ENCODE measurements around the gene PLA2G2E. TPM values are rescaled to one million over a fixed set of nuclear protein-coding genes. Genes with fewer than 3 reads are reported as not detected.

Gene PLA2G2E, protein sequence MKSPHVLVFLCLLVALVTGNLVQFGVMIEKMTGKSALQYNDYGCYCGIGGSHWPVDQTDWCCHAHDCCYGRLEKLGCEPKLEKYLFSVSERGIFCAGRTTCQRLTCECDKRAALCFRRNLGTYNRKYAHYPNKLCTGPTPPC
- total RNA-seq (not detected), polyA plus RNA-seq (not detected)

GRCh38 chr1:19923137-19923952 lies at the start of gene PLA2G2E:
TSS of gene PLA2G2E (minus strand) at chr1:19923617. CDS start at chr1:19923559, 58 bp downstream.
- Histone ChIP-seq H3K4me3 (ENCODE audit: low read length) (no peak within 1 kb of the TSS), H3K27me3 (ENCODE audit: insufficient read depth, low read length, poor library complexity, severe bottlenecking) (no peaks in the 10 kb centered on the region), H3K4me1 (ENCODE audit: insufficient read depth, low read length) (no peaks in the 10 kb centered on the region), H3K9me3 (ENCODE audit: low read length) (no peaks in the 10 kb centered on the region), H3K36me3 (ENCODE audit: insufficient read depth, low read length) (no peaks in the 10 kb centered on the region), H3K27ac (ENCODE audit: low read depth, low read length) (no peak within 1 kb of the TSS)
- ChIA-PET POLR2A (no interaction called here), CTCF (interaction anchor here (6.1 kb wide), 1 partner anchor 229 kb away, joined by 31 read pairs; no protein-coding TSS in a partner anchor)
- Mint-ChIP-seq H3K4me1 (no peaks in the 10 kb centered on the region), H3K9me3 (no peaks in the 10 kb centered on the region), H3K27ac (no peak within 1 kb of the TSS), H3K27me3 (peaks cover 6 to 11% of the 10 kb centered on the region in 2 donors), H3K4me3 (peak within 1 kb of the TSS in 1 of 7 donors; percentile 48), H3K36me3 (no peaks in the 10 kb centered on the region)
- no peak for DNase-seq

DNA sequence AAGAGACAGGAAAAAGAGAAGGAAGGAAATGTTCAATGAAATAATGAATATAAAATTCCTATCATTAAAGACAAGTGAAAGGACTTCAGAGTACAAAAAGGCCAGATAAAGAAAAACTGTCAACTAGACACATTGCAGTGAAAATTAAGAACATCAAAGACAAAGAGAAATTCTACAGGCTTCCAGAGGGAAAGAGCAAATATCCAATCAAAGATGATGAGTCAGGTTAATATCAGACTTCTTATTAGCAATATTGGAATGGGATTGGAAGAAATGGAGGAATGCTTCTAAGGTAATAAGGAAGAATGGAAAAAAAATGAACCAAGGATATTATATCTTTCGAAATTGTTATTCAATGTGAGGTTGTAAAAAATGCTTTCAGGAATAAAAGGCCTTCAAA lies 48.2 kb upstream of the PLA2G2E start:
- no peaks in the 10 kb centered on the region for H3K36me3 Mint-ChIP-seq
- Histone ChIP-seq H3K36me3 (ENCODE audit: insufficient read depth, low read length) (no peaks in the 10 kb centered on the region), H3K9me3 (ENCODE audit: low read length) (no peaks in the 10 kb centered on the region), H3K4me3 (ENCODE audit: low read length) (no peak overlapping the region), H3K27me3 (ENCODE audit: insufficient read depth, low read length, poor library complexity, severe bottlenecking) (no peaks in the 10 kb centered on the region), H3K27ac (ENCODE audit: low read depth, low read length) (no peak overlapping the region), H3K4me1 (ENCODE audit: insufficient read depth, low read length) (no peaks in the 10 kb centered on the region)
- H3K27ac Mint-ChIP-seq = no peak overlapping the region
- CTCF ChIA-PET = no interaction called here
- H3K9me3 Mint-ChIP-seq = no peaks in the 10 kb centered on the region
- no peak overlapping the region for H3K4me3 Mint-ChIP-seq
- POLR2A ChIA-PET = no interaction called here
- peaks cover 18 to 53% of the 10 kb centered on the region in 2 donors for H3K27me3 Mint-ChIP-seq
- no peaks in the 10 kb centered on the region for H3K4me1 Mint-ChIP-seq
- no peak for DNase-seq

DNA sequence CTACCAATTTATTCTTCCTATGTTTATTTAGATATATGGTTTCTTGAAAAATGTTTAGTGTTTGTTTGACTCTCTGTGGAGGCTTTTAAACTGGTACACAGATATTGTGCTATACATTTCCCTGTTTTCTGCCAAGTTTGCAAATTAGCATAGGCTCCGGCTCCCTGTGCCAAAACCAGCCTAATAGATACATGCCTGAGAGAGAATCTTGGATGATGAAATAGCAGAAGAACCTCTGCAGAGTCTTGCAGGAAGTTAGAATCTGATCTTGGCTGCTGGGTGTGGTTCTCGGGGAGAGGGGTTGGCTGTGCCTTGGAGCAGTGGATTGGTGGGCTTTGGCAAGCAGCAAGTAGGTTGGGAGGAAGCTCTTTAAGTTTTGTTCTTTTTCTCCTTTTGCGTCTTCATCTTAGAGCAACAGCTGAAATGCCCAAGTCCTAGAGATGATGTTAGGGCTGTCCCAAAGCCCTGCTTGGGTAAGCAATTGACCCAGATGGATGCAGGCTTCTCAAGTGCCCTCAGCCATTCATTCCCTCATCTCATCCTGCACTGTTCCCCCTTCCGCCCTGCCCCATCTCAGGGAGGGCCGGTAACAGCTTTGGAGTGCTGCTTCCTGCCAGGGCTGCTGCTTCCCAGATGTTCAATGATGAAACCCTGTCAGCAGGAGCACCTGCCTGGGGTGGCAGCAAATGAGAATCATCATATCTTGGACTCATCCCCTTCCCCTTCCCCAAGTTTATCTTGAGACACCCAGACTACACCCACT lies 46.7 kb upstream of the PLA2G2E start:
- H3K27ac ChIP-seq (ENCODE audit: low read depth, low read length) = no peak overlapping the region
- POLR2A ChIA-PET = no interaction called here
- Mint-ChIP-seq H3K9me3 (no peaks in the 10 kb centered on the region), H3K4me1 (no peaks in the 10 kb centered on the region), H3K4me3 (no peak overlapping the region), H3K27me3 (peaks cover 17 to 43% of the 10 kb centered on the region in 2 donors), H3K27ac (peak overlapping the region in 1 of 8 donors; percentile 56), H3K36me3 (peaks cover 0 to 4% (median 0%) of the 10 kb centered on the region in 3 donors)
- CTCF ChIA-PET = no interaction called here
- no peaks in the 10 kb centered on the region for H3K9me3 ChIP-seq (ENCODE audit: low read length)
- H3K27me3 ChIP-seq (ENCODE audit: insufficient read depth, low read length, poor library complexity, severe bottlenecking) = no peaks in the 10 kb centered on the region
- no peak overlapping the region for H3K4me3 ChIP-seq (ENCODE audit: low read length)
- DNase-seq = no peak
- no peaks in the 10 kb centered on the region for H3K36me3 ChIP-seq (ENCODE audit: insufficient read depth, low read length)
- H3K4me1 ChIP-seq (ENCODE audit: insufficient read depth, low read length) = no peaks in the 10 kb centered on the region

GRCh38 chr1:19967808-19968207 lies 44.4 kb upstream of the PLA2G2E start:
- H3K4me1 Mint-ChIP-seq = no peaks in the 10 kb centered on the region
- Histone ChIP-seq H3K27me3 (ENCODE audit: insufficient read depth, low read length, poor library complexity, severe bottlenecking) (no peaks in the 10 kb centered on the region), H3K27ac (ENCODE audit: low read depth, low read length) (no peak overlapping the region), H3K9me3 (ENCODE audit: low read length) (no peaks in the 10 kb centered on the region), H3K4me3 (ENCODE audit: low read length) (no peak overlapping the region), H3K4me1 (ENCODE audit: insufficient read depth, low read length) (no peaks in the 10 kb centered on the region), H3K36me3 (ENCODE audit: insufficient read depth, low read length) (no peaks in the 10 kb centered on the region)
- CTCF ChIA-PET = no interaction called here
- no peak overlapping the region for H3K4me3 Mint-ChIP-seq
- POLR2A ChIA-PET = no interaction called here
- H3K27ac Mint-ChIP-seq = no peak overlapping the region
- H3K36me3 Mint-ChIP-seq = peaks cover 0 to 4% (median 0%) of the 10 kb centered on the region in 3 donors
- H3K9me3 Mint-ChIP-seq = peaks cover 0 to 7% (median 3%) of the 10 kb centered on the region in 5 donors
- peaks cover 17 to 45% of the 10 kb centered on the region in 2 donors for H3K27me3 Mint-ChIP-seq
- no peak for DNase-seq

DNA sequence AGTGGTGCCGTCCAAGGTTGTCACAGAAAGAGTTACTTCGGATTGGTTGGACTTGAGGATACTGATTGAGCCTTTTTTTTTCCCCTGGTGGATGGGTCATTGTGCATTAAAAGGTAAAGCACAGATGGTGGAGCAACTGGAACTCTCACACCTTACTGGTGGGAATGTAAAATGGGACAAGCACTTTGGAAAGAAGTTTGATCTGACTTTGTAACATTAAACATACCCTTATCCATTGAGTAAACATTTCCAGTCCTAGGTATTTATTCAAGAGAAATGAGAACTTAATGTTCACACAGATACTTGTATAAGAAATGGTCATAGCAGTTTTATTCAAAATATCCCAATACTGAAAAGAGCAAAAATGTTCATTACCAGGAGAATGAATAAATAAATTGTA lies 41.1 kb upstream of the PLA2G2E start:
- CTCF ChIA-PET = no interaction called here
- no peak overlapping the region for H3K27ac Mint-ChIP-seq

DNA sequence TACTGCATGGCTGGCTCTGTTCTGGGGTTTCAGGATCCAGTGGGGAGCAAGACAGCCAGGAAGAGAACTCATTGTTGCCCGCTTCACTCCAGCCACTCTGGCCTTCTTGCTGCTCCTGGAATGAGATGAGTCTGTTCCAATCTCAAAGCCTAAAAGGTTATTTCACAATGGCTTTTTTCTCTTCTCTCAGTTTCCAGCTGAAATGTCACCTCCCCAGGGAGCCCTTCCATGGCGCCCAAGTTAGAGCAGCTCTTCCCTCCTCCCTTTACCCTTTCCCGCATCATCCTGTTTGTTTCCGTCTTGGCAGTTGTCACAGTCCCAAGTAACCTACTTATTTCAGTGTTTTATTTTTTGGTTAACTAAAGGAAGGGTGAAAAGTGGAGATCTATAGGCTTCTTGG lies 40.2 kb upstream of the PLA2G2E start:
- Histone ChIP-seq H3K27ac (ENCODE audit: low read depth, low read length) (no peak overlapping the region), H3K9me3 (ENCODE audit: low read length) (no peaks in the 10 kb centered on the region), H3K36me3 (ENCODE audit: insufficient read depth, low read length) (no peaks in the 10 kb centered on the region), H3K4me1 (ENCODE audit: insufficient read depth, low read length) (no peaks in the 10 kb centered on the region), H3K27me3 (ENCODE audit: insufficient read depth, low read length, poor library complexity, severe bottlenecking) (no peaks in the 10 kb centered on the region), H3K4me3 (ENCODE audit: low read length) (no peak overlapping the region)
- Mint-ChIP-seq H3K4me1 (no peaks in the 10 kb centered on the region), H3K27ac (no peak overlapping the region), H3K4me3 (no peak overlapping the region), H3K9me3 (peaks cover 2 to 9% (median 5%) of the 10 kb centered on the region in 5 donors), H3K27me3 (peaks cover 19 to 48% of the 10 kb centered on the region in 2 donors), H3K36me3 (peaks cover 0 to 4% (median 0%) of the 10 kb centered on the region in 3 donors)
- ChIA-PET POLR2A (no interaction called here), CTCF (no interaction called here)
- DNase-seq = no peak

More for the DNA sequence above, 41.1 kb upstream of the PLA2G2E start:
- Mint-ChIP-seq H3K4me3 (no peak overlapping the region), H3K36me3 (peaks cover 0 to 4% (median 0%) of the 10 kb centered on the region in 3 donors), H3K27me3 (peaks cover 18 to 42% of the 10 kb centered on the region in 2 donors), H3K4me1 (no peaks in the 10 kb centered on the region), H3K9me3 (peaks cover 2 to 9% (median 5%) of the 10 kb centered on the region in 5 donors)
- Histone ChIP-seq H3K4me3 (ENCODE audit: low read length) (no peak overlapping the region), H3K27ac (ENCODE audit: low read depth, low read length) (no peak overlapping the region), H3K9me3 (ENCODE audit: low read length) (no peaks in the 10 kb centered on the region), H3K27me3 (ENCODE audit: insufficient read depth, low read length, poor library complexity, severe bottlenecking) (no peaks in the 10 kb centered on the region), H3K4me1 (ENCODE audit: insufficient read depth, low read length) (no peaks in the 10 kb centered on the region), H3K36me3 (ENCODE audit: insufficient read depth, low read length) (no peaks in the 10 kb centered on the region)
- POLR2A ChIA-PET = no interaction called here
- DNase-seq = no peak

GRCh38 chr1:19960591-19960990 lies 37.2 kb upstream of the PLA2G2E start:
- peaks cover 0 to 3% (median 0%) of the 10 kb centered on the region in 3 donors for H3K36me3 Mint-ChIP-seq
- Histone ChIP-seq H3K27ac (ENCODE audit: low read depth, low read length) (no peak overlapping the region), H3K4me1 (ENCODE audit: insufficient read depth, low read length) (no peaks in the 10 kb centered on the region), H3K27me3 (ENCODE audit: insufficient read depth, low read length, poor library complexity, severe bottlenecking) (no peaks in the 10 kb centered on the region), H3K9me3 (ENCODE audit: low read length) (no peaks in the 10 kb centered on the region), H3K36me3 (ENCODE audit: insufficient read depth, low read length) (no peaks in the 10 kb centered on the region), H3K4me3 (ENCODE audit: low read length) (no peak overlapping the region)
- H3K9me3 Mint-ChIP-seq = peaks cover 2 to 9% (median 5%) of the 10 kb centered on the region in 5 donors
- H3K27ac Mint-ChIP-seq = no peak overlapping the region
- ChIA-PET CTCF (no interaction called here), POLR2A (no interaction called here)
- no peak for DNase-seq
- no peaks in the 10 kb centered on the region for H3K4me1 Mint-ChIP-seq
- H3K27me3 Mint-ChIP-seq = peaks cover 19 to 51% of the 10 kb centered on the region in 2 donors
- H3K4me3 Mint-ChIP-seq = no peak overlapping the region

- H3K27me3 Mint-ChIP-seq = peaks cover 17 to 55% of the 10 kb centered on the region in 2 donors
- no peak overlapping the region for H3K27ac Mint-ChIP-seq
- Histone ChIP-seq H3K27me3 (ENCODE audit: insufficient read depth, low read length, poor library complexity, severe bottlenecking) (no peaks in the 10 kb centered on the region), H3K4me3 (ENCODE audit: low read length) (no peak overlapping the region), H3K36me3 (ENCODE audit: insufficient read depth, low read length) (no peaks in the 10 kb centered on the region), H3K9me3 (ENCODE audit: low read length) (no peaks in the 10 kb centered on the region), H3K4me1 (ENCODE audit: insufficient read depth, low read length) (no peaks in the 10 kb centered on the region), H3K27ac (ENCODE audit: low read depth, low read length) (no peak overlapping the region)
- H3K36me3 Mint-ChIP-seq = peaks cover 0 to 1% (median 0%) of the 10 kb centered on the region in 3 donors
- H3K4me3 Mint-ChIP-seq = no peak overlapping the region
- no peaks in the 10 kb centered on the region for H3K4me1 Mint-ChIP-seq
- ChIA-PET POLR2A (no interaction called here), CTCF (no interaction called here)
- H3K9me3 Mint-ChIP-seq = peaks cover 0 to 9% (median 7%) of the 10 kb centered on the region in 5 donors
- DNase-seq = no peak
Measured at GRCh38 chr1:19957779-19958178, 34.4 kb upstream of the PLA2G2E start.
